ENCODE data around the gene CYP1A2. TPM values are rescaled to one million over a fixed set of nuclear protein-coding genes. Genes with fewer than 3 reads are reported as not detected.
A peak's percentile ranks its signal among the peaks of the same experiment; 100 is the strongest.

CYP1A2 gene
- total and polyA plus RNA-seq, 2 donors (not counting 1 experiment from before 2014, with no cell fraction given) = not detected

DNA sequence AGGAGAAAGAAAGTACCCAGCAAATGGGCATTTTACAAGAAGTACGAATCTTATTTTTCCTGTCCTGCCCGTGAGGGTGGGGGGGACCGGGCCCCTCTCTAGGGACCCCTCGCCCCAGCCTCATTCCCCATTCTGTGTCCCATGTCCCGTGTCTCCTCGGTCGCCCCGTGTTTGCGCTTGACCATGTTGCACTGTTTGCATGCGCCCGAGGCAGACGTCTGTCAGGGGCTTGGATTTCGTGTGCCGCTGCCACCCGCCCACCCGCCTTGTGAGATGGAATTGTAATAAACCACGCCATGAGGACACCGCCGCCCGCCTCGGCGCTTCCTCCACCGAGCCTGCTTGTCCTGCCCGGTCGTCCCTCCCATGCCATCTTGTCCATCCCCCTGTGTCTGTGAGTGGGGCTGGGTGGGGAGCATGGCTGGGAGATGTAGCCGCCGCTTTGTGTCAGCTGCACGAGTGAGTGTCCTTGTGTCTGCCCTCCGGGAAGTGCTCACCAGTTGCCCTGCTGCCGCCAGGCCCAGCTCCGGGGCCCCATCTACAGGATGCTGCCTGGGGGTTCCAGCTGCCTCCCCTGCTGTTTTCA is 54.3 kb downstream of the CYP1A2 start:
- POLR2A ChIA-PET = no interaction called here
- intact Hi-C loops (cut with micrococcal nuclease) = no loop called here
- Mint-ChIP-seq H3K4me1 (peaks cover 39% of the 10 kb centered on the region), H3K27me3 (no peaks in the 10 kb centered on the region), H3K4me3 (no peak overlapping the region), H3K27ac (peak overlapping the region; percentile 53), H3K9me3 (ENCODE audit: insufficient read depth) (no peaks in the 10 kb centered on the region)
- DNase-seq (no peak), ATAC-seq (ENCODE audit: low read depth) (no peak)
- H2AFZ ChIP-seq (ENCODE audit: insufficient read depth, low read depth, low read length, poor library complexity, severe bottlenecking) = no peak overlapping the region
- H3K4me3 ChIP-seq (ENCODE audit: control extremely low read depth in 1 of 5, extremely low read depth in 1 of 5, insufficient read depth in 1 of 5, low read depth in 2 of 5, low read length in 4 of 5) = no peak overlapping the region
- H3K4me2 ChIP-seq (replicated peaks; ENCODE audit: low read depth, low read length, poor library complexity, severe bottlenecking) = no peak overlapping the region
- H3K79me2 ChIP-seq (ENCODE audit: control insufficient read depth, insufficient read depth, low read length) = peaks cover 34% of the 10 kb centered on the region
- H3K36me3 ChIP-seq (replicated peaks in 1 of 2; ENCODE audit: control extremely low read depth in 1 of 2, control insufficient read depth in 1 of 2, extremely low read depth in 1 of 2, insufficient read depth in 2 of 2, low read length in 1 of 2) = peaks cover 0 to 59% of the 10 kb centered on the region in 2 experiments
- peaks cover 72% of the 10 kb centered on the region for H4K20me1 ChIP-seq (ENCODE audit: control insufficient read depth, insufficient read depth, low read length, poor library complexity, severe bottlenecking)
- no peak overlapping the region for H3K27ac ChIP-seq (ENCODE audit: low read length in 2 of 2)
- 91% methylated on average over 23 of the region's 31 CpGs for WGBS (ENCODE audit: insufficient coverage)
- H3K27me3 ChIP-seq (replicated peaks in 1 of 4; ENCODE audit: control extremely low read depth in 1 of 4, control insufficient read depth in 3 of 4, insufficient read depth in 4 of 4, low read length in 3 of 4) = no peaks in the 10 kb centered on the region
- TF ChIP-seq, protein P1, sequence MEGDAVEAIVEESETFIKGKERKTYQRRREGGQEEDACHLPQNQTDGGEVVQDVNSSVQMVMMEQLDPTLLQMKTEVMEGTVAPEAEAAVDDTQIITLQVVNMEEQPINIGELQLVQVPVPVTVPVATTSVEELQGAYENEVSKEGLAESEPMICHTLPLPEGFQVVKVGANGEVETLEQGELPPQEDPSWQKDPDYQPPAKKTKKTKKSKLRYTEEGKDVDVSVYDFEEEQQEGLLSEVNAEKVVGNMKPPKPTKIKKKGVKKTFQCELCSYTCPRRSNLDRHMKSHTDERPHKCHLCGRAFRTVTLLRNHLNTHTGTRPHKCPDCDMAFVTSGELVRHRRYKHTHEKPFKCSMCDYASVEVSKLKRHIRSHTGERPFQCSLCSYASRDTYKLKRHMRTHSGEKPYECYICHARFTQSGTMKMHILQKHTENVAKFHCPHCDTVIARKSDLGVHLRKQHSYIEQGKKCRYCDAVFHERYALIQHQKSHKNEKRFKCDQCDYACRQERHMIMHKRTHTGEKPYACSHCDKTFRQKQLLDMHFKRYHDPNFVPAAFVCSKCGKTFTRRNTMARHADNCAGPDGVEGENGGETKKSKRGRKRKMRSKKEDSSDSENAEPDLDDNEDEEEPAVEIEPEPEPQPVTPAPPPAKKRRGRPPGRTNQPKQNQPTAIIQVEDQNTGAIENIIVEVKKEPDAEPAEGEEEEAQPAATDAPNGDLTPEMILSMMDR (IDR thresholded peaks at IDR 0.05) = no peak
- no peak for TF ChIP-seq EZH2 (IDR thresholded peaks at IDR 0.05; ENCODE audit: borderline replicate concordance, insufficient read depth, low read depth, low read length, poor library complexity, severe bottlenecking)
- H3K4me1 ChIP-seq (ENCODE audit: control insufficient read depth in 2 of 2, insufficient read depth in 2 of 2, low read length in 2 of 2) = peaks cover 30 to 37% of the 10 kb centered on the region in 2 donors
- CTCF ChIA-PET = interaction anchor here (1.3 to 37.1 kb wide), 2 partner anchors 23 to 148 kb away, joined by 4 to 2548 read pairs; partner anchors contain the start of gene CSK
- no peaks in the 10 kb centered on the region for H3K9me3 ChIP-seq (ENCODE audit: control extremely low read depth in 1 of 3, control insufficient read depth in 2 of 3, insufficient read depth in 1 of 3, low read length in 2 of 3)
- no peak overlapping the region for H3K9ac ChIP-seq (ENCODE audit: low read length)

DNA sequence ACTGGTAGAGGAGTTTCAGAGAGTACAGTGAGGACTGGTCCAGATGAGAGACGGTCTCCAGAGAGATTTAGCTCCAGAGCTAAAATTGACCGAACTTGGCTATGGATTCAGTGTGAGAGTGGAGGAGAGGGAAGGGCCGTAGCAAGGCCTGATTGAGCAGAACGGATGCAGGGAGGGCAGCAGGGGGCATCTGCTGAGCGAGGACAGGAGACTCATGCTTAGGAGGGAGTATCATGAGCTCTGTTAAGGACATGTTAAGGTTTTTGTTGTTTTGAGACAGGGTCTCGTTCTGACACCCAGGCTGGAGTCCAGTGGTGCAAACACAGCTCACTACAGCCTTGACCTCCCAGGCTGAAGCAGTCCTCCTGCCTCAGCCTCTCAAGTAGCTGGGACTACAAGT is 56.3 kb downstream of the CYP1A2 start:
- no peaks in the 10 kb centered on the region for H3K27me3 ChIP-seq (replicated peaks in 1 of 4; ENCODE audit: control extremely low read depth in 1 of 4, control insufficient read depth in 3 of 4, insufficient read depth in 4 of 4, low read length in 3 of 4)
- Mint-ChIP-seq H3K9me3 (ENCODE audit: insufficient read depth) (no peaks in the 10 kb centered on the region), H3K4me1 (peaks cover 36% of the 10 kb centered on the region), H3K27ac (peak overlapping the region; percentile 75), H3K4me3 (no peak overlapping the region), H3K27me3 (no peaks in the 10 kb centered on the region)
- TF ChIP-seq, protein P1 (IDR thresholded peaks at IDR 0.05) = no peak
- no peak for TF ChIP-seq EZH2 (IDR thresholded peaks at IDR 0.05; ENCODE audit: borderline replicate concordance, insufficient read depth, low read depth, low read length, poor library complexity, severe bottlenecking)
- no peak overlapping the region for H3K9ac ChIP-seq (ENCODE audit: low read length)
- no peak overlapping the region for H3K4me3 ChIP-seq (ENCODE audit: control extremely low read depth in 1 of 5, extremely low read depth in 1 of 5, insufficient read depth in 1 of 5, low read depth in 2 of 5, low read length in 4 of 5)
- peaks cover 25 to 36% of the 10 kb centered on the region in 2 donors for H3K4me1 ChIP-seq (ENCODE audit: control insufficient read depth in 2 of 2, insufficient read depth in 2 of 2, low read length in 2 of 2)
- H3K36me3 ChIP-seq (replicated peaks in 1 of 2; ENCODE audit: control extremely low read depth in 1 of 2, control insufficient read depth in 1 of 2, extremely low read depth in 1 of 2, insufficient read depth in 2 of 2, low read length in 1 of 2) = peaks cover 0 to 39% of the 10 kb centered on the region in 2 experiments
- no peak overlapping the region for H3K4me2 ChIP-seq (replicated peaks; ENCODE audit: low read depth, low read length, poor library complexity, severe bottlenecking)
- peaks cover 21% of the 10 kb centered on the region for H3K79me2 ChIP-seq (ENCODE audit: control insufficient read depth, insufficient read depth, low read length)
- intact Hi-C loops (cut with micrococcal nuclease) = no loop called here
- POLR2A ChIA-PET = interaction anchor here (0.7 to 1.7 kb wide), 2 partner anchors 11 to 33 kb away, joined by 3 to 5 read pairs; no protein-coding TSS in a partner anchor
- peak overlapping the region in 1 of 2 donors; percentile 23 for H3K27ac ChIP-seq (ENCODE audit: low read length in 2 of 2)
- H4K20me1 ChIP-seq (ENCODE audit: control insufficient read depth, insufficient read depth, low read length, poor library complexity, severe bottlenecking) = peaks cover 53% of the 10 kb centered on the region
- WGBS (ENCODE audit: insufficient coverage) = 98% methylated on average over 6 of the region's 6 CpGs
- ATAC-seq (ENCODE audit: low read depth) = no peak
- CTCF ChIA-PET = interaction anchor here (0.6 to 37.1 kb wide), 7 partner anchors 16 to 285 kb away, joined by 3 to 2548 read pairs (median 3); partner anchors contain the start of gene CSK
- H2AFZ ChIP-seq (ENCODE audit: insufficient read depth, low read depth, low read length, poor library complexity, severe bottlenecking) = no peak overlapping the region
- DNase-seq = no peak
- H3K9me3 ChIP-seq (ENCODE audit: control extremely low read depth in 1 of 3, control insufficient read depth in 2 of 3, insufficient read depth in 1 of 3, low read length in 2 of 3) = no peaks in the 10 kb centered on the region
